Measurements from ENCODE around the gene DUSP2.

The DUSP2 gene

DNA sequence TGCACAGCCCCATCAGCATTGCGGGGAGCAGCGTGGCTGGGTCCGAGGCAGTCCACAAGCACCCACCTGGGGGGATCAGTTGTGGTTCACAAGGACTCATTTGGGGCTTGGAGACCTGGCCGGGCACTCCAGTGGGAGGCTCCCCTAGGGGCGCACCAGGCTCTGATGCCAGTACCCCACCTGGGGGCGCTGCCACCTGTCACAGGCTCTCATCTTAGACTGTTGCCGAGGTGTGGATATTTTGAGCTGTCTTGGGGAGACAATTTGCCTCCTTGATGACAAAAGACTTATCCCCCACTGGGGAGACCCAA lies 31.9 kb downstream of the DUSP2 start:
- DNase-seq = peak; percentile 34

DNA sequence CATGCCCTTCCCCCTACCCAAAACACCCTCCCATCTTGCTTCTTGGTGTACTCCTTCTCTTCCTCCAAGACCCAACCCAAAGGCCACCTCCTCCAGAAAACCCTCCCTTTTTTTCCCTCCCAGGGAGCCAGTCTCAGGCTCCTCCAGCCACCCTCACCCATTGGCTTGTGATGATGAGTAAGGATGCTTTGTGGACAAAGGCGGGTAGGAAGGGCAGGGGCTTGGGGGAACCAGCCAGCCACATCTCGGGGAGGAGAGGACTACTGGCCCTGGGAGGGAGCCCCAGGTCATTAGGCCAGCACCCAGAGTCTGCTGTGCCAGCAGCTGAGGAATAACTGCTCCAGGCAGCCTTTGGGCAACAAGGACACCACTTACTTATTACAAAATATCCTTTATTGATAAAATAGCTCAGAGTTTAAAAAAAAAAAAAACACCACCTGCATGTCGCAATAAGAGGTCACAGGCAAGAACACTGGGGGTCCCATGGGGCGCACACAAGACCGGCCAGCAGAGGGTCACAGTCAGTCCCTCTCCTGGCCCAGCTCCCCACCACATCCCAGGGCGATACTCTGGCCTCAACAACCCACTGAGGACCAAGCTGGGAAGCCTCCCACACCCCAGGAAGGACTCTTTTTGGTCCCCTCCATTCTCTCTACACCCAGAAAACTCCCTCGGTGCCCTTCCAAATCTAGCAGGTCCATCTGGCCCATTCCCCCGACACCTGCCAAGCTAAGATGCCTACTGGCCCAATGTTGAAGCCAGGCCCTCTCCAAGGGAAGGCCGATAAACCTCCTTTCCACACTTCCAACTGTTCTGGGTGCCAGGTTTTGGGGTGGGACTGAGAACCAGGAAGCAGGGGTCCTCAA lies 32.5 kb downstream of the DUSP2 start:
- DNase-seq = peak; percentile 11

DNA sequence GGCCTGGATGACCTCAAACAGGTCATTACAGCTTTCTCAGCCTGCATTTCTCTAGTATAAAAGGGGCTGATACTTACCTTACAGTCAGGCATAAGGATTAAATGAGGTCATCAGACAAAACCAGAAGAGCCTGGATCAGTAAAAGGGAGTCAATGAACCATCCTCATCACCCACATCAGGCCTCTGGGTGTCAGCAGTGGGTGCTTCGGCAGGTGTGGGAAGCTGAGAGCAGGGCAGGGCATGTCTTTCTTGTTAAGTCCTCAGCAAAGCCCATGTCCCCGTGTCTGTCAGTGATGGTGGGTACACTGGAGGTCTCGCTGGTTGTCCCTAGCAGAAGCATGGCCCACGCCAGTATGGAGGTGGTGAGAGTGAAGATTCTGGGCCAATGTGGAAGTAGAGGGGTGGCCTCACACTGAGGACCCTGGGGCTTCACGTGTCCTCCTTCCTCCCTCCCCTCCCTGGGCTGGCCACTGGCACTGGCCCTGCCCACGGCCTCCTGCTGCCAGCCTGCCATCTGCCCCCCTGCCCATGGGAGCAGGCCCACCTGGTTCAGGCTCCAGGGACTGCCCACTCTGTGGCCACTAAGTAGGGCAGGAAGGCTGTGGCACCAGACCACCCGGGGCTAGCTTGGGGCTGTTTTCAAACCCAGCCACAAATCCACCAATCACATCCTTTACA lies 33.3 kb downstream of the DUSP2 start:
- DNase-seq = peak; percentile 18

DNA sequence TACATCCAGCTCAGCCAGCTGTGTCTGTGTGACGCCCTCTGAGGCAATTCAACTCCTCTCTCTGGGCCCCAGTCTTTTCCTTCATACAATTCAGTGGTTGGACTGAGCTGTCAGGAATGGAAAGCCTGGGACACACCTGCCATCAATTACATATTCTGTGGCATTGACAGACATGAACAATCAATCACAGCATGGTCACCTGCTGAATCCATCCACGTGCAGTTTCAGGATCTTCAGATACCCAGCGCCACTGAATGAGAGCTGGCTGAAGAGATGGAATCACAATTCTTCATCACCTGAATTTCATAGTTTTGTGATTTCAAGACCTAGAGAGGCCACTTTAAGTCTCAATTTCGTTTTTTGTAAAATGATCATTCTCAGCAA lies 34.0 kb downstream of the DUSP2 start:
- DNase-seq = peak; percentile 4

DNA sequence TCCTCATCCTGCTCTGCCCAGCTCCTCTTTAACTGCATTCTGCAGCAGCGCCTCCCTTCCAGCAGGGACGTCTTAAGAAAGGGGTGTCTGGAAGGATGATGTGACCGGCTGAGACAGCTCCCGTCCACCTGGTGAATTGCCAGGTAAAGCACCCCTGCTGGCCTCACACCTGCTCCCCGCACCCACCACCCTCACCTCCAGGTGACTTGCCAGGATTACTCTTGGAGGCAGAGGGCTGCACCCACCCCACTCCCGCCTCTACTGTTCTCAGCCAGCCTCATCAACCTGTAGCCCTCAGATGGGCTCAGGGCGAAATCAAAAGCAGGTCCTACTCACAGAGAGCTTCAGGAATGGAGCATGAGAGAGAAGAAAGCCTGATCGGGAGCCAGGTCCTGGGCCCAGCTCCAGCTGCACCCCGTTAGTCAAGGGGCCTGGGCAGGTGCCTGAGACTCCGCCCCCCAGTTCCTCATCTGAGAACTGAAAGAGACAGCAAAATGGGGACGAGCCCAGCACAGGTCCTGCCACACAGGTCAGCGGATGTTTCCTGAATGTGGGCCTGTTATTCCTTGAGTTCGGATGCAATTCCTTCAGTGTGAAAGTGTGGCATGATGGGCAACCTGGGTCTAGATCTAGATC lies 34.5 kb downstream of the DUSP2 start:
- DNase-seq = peak; percentile 9

DNA sequence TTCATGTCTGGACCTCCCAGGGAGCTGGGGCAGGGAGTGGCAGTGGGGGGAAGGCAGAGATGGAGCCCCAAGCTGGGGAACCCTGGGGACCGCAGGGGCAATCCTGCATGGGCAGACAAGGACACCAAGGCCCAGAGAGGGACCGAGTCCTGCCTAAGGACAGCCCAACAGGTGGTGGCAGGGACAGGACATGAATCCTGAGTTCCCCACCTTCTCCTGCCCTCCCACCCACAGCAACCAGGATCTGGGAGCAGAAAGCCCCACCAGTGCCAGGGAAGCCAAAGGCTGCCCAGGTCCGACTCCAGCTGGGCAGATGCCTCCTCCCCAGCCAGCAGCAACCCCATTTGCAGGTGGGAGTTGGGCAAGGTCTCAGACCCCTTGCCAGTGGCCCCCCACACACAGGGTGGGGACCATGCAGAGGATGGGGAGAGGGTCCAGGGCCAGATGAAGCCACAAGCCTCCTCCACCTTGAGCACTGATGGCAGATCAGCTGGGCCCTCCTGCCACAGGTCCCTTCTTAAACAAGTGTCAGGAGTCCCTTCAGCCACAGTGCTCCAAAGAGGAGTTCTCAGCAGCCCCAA lies 35.2 kb downstream of the DUSP2 start:
- DNase-seq = no peak

DNA sequence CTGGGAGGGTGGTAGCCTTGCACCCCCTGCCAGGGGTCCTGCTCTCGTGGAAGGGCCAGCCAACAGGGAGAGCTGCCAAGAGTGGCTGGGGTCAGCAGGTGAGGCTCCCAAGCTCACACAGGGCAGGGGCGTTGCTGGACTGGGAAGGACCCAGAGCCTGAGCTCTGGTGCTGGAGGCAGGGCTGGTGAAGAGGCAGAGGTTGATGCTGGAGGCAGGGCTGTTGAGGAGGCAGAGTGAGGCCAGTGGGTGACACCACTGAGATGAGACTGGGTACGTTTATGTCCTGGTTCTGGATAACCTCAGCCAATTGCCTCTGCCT lies 35.9 kb downstream of the DUSP2 start:
- DNase-seq = no peak

DNA sequence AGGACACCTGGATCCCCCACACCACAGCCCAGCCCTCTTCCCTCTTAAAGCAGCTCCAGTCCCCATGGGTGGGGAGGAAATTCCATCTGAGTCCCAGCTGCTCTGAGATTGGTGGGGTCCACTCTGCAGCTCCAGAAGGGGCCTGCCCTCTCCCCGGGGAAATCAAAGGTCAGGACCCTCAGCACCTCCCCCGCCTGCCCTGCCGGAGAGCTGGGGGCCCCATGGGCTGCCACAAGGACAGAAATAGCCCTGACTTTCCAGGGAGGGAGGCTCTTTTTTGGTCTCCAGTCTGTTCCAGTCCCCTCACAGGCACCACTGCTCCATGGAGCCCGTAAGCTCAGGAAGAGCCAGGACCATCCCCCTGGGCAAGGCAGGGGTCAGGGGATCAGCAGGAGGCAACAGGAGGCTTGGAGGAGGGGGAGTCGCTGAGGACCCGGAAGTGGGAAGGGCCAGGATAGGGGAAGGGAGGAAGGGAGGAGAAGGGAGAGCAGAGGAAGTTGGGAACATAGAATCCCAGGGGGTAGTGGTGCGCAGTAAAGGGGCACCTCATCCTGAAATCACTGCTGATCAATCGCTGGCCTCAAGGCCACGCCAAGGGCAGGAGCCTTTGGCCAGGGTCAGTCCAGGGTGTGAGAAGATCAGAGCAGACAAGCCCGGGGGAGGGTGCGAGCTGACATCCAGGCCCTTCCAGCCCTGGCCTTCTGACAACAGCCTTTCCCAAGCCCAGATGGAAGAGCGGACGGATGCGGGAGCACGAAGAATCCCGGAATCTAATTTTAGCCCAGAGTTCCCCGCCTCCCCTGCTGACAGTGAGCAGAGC lies 36.5 kb downstream of the DUSP2 start:
- DNase-seq = no peak

DNA sequence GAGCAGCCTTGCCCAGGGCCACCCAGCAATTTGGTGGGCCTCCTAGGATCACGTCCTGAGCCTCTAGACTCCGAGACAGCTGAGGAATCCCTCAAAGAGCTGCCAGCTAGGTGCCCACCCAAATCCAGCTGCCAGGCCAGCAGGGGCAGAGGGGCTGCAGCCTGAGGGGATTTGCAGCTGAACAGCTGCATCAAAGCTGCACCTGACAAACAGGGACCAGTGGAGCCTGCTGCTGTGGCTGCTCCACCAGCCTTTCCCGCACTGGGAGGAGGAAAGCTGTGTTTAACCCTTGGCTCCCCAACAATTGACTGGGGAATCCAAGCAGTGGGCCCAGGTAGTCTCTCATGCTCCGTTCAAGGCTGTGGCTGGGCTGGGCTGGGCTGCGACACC lies 37.1 kb downstream of the DUSP2 start:
- no peak for DNase-seq

DNA sequence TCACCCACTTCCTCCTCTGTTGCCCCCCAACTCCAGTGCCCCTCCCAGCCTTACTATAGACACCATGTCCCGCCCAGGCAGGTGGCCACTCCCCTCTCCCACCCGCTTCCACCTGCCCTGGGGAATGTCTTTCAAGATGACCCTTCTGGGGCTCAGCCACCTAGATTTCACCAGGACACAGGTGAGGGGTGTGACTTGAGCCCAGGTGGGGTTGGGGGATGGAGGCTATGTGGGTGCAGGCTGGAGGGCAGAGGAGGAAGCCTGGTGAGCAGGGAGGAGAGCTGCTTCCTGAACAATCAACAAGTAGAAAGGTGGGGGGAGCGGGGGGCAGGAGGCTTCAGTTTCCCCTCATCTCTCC lies 37.6 kb downstream of the DUSP2 start:
- no peak for DNase-seq

DNA sequence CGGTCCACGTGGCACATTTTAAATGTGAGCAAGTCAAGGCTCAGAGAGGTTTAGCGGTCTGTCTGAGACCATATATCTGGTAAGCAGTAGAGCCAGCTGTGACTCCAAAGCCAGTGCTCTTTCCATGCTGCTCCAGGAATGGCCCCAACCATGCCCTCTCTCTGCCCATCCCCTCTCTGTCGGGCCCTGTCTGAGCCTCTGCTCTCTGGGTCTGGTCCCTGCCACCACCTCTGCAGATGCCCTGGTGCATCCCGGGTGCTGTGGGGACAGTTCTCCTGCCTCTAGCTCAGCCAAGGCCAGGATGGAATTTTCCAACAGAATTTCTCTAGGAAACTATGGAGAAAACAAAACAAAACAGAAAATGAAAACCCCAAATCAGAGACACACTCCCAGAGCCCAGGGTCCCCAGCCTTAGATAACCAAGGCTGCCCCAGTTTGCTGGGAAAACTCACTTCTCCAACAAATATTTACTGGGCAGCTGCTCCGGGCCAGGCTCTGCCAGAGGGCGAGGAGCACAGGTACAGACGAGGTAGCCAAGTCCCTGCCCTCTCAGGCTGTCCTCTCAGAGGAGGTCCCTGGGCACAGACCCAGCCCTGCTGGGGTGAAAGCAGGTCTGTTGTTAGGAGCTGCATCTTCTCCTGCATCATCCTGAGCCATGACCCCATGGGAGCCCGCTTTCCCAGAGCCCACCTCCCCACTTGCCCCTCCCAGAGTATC lies 38.1 kb downstream of the DUSP2 start:
- DNase-seq = no peak

DNA sequence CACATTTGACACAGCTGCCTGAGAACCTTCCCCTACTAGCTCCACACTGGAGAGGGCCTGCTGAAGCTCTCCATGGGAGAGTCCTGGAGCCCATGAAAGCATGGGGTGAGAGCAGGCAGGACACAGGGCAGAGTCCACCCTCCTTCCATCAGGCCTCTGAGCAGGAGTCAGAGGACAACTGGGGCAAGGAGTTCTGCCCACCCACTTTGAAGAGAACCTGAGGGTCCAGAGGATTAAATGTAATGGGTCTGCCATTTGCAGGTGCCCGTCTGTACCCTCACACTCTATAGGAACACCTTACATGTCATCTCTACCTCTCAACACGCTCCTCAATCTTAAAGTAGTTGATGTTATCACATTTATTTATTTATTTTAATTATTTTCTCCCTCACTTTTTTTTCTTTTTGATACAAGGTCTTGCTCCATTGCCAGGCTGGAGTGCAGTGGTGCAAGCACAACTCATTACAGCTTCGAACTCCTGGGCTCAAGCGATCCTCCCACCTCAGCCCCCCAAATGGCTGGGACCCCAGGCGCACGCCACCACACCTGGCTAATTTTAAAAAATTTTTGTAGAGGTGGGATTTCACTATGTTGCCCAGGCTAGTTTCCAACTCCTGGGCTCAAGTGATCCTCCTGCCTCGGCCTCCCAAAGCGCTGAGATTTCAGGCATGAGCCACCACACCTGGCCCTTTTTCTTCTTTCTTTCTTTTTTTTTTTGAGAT lies 39.1 kb downstream of the DUSP2 start:
- no peak for DNase-seq

DNA sequence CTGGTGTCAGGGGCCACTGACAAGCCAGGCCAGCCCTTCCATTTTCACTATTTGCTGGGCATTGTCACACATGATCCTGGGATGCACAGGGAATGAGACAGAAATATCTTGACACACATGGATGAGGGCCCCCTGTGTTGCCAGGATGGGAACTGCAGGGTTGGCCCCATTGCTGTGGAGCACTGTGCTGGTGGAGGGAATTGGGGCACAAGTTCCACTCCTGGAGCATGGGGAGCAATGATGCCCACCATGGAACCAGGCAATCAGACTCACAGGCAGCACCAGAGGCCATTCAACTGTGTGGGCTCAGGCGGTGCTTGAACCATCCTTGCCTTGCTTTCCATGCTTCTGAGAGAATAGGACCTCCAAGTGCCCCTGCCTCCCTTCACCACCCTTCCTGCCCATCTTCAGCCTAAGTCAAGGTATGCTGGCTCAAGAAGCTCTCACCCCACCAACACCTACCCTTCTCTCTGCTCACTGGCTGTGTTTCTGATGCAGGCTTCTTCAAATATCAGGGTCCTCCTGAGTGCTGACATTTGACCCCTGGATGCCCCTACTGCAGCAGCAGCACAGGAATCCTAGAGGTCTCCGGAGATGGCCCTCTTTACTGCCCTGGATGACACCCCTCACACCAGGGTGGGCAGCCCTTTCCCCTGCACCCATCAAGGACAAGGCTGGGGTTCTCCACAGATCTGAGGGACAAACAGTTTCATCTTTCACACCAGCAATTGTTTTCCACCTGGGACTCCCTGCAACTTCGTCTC lies 39.9 kb downstream of the DUSP2 start:
- no peak for DNase-seq

DNA sequence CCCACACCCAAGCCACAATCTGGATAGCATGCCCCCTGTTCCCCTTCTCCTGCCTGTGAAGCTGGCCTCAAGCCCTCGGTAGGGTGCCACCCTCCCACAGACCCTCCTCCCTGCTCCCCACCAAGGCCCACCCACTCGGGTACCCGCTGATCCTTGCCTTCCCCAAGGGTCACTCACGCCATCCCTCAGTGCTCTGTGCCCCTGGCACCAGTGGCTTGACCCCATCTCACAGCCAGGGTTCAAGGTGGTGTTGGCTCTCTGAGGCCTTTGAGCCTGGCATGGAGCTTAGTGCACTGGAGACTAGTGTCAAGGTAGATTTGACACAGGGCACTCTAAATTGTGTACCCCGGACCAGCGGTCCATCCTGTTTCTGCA lies 40.8 kb downstream of the DUSP2 start:
- DNase-seq = no peak

DNA sequence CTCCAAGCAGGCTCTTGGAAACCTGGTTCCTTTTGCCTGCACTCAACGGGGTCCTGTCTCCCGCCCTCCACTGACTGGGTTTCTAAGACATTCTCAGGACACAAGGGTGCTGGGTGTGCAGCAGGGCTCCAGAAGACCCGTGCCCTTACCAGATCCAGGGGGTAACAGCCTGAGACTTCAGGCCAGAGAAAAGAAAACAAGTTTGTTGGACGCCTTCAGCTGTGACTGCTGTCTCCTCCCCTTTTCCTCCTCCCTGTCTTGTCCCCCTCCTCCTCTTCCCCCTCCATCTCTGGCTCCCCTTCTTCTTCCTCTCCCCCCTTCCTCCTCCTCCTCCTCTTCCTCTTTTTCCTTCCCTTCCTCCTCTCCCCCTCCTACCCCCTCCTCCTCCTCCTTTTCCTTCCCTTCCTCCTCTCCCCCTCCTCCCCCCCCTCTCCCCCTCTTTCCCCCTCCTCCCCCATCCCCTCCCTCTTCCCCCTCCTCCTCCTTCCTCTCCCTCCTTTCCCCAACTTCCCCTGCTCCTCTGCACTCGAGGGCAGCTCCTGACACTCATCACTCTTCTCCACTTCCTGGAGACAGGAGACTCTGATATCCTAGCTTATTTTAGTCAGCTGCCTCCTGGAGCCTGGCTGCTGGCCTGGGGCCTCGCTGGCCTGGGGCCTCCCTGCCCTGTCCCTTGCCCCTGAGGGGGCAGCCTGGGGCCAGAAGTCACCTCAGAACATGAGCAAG lies 41.3 kb downstream of the DUSP2 start:
- DNase-seq = no peak

DNA sequence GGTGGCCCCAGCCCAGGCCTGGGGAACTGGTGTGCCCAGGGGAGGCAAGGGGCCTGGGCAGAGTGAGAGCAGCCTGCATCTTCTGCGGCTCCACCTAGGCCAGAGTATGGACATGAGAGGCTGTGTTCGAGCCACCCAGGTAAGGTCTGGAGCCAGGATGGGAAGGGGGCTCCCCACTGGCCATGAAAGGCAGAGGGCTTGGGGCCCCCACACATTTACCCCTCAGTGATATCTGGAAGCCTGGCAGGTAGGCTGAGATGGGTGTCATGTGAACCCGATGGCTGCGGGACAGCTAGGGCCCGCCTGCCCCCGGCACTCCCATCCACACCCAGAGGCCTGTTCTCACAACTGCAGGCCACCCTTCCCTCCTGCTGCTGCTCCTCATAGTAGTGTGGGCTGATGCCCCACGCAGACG lies 42.0 kb downstream of the DUSP2 start:
- DNase-seq = no peak

DNA sequence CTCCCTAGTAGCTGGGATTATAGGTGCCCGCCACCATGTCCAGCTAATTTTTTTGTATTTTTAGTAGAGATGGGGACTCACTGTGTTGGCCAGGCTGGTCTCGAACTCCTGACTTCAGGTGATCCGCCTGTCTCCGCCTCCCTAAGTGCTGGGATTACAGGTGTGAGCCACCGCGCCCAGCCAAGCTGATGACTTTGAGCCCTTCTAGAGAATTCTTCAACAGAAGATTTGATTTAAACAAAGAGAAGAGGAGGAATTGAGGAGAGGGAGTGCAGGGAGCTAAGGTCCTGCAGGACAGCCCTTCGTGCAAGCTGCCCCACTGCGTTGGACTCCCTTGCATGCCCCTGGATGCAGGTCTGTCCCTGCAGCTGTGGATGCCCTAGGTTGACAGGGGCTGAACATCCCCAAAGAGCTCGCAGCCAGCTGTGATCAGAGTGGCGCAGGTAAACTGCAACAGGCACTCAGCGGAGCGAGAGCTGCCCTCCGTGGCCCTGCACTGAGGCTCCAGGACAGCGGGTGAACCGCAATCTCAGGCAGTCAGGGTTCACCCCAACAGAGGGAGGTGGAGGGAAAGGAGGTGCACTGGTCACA lies 42.5 kb downstream of the DUSP2 start:
- no peak for DNase-seq

DNA sequence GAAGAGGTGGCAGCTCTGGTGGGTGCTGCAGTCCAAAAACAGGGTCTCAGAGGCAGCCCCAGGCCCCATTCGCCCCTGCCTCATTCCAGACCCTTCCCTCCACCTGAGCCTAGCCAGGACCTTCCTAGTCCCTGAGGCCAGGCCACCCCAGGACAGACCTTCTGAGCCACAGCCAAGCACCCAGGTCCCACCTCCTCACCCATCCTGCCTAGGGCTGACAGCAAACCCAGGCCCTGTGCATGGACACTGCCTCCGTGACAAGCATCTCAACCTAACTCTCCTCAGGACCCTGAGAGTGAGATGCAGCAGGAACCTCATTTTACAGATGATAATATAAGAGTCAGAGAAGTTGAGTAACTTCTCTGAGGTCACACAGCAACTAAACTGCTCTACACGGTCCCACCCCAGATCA lies 44.3 kb downstream of the DUSP2 start:
- no peak for DNase-seq

DNA sequence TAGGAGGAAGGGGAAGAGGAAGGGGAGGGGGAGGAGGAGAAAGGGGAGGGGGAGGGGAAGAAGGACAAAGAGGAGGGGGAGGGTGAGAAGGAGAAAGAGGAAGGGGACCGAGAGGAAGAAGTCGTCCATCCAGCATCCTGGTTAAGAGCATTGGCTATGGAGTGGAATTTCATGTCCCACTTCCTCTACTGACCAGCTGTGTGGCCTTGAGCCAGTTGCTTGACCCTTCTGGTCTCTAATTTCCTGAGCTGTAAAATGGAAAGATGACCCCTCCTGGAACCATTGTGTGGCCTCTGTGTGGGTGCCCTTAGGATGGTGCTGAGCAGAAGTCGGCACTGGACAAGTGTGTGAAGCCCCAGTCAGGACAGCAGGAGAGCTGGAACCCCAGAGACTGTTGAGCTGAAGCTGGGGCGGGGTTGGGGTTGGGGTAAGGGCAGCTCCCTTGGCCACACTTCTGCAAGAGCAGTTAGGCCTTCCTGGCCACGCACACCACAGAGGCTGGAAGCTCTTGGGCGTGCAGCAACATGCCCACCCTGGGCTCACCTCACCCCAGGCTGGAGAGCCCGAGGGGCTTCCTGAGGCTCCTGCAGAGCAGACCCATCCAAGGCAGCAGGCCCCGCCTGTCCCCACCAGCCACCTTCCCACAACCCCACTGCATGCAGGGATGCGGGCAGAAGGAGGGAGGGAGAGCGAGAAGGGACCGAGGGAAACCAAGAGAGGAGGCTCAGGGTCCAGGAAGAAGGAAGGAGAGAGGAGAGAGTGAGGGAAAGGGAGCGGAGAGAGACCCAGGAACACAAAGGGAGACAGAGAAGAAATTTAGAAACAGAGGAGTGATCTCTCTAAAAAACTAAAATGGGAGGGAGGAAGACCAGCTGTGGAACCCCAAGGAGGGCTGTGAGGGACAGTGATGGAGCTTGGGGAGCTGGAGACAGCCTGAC lies 45.1 kb downstream of the DUSP2 start:
- no peak for DNase-seq
